Measurements from ENCODE around the gene TLE5. TPM values are rescaled to one million over a fixed set of nuclear protein-coding genes. Genes with fewer than 3 reads are reported as not detected.

TLE5 gene
- total and polyA plus RNA-seq, 8 donors, result 126 to 688 (median 339) TPM

GRCh38 chr19:3098515-3099346 is 36.4 kb upstream of the TLE5 start:
- H3K4me1 ChIP-seq, result peaks cover 62 to 91% (median 83%) of the 10 kb centered on the region in 4 donors

GRCh38 chr19:3098141-3098514 is 35.8 kb upstream of the TLE5 start:
- no peaks in the 10 kb centered on the region for H3K36me3 ChIP-seq
- 21 to 55% (median 29%) methylated on average over 15 to 18 of the region's 18 CpGs for WGBS, 5 donors
- TF ChIP-seq CTCF (IDR thresholded peaks at IDR 0.05), result no peak
- no peak for TF ChIP-seq EP300 (IDR thresholded peaks at IDR 0.05)
- no peak for TF ChIP-seq POLR2AphosphoS5 (IDR thresholded peaks at IDR 0.05)
- TF ChIP-seq POLR2A (IDR thresholded peaks at IDR 0.05), result no peak
- H3K27me3 ChIP-seq, result peaks cover 0 to 33% (median 0%) of the 10 kb centered on the region in 3 donors
- peaks cover 57 to 87% (median 79%) of the 10 kb centered on the region in 4 donors for H3K4me1 ChIP-seq
- H3K4me3 ChIP-seq, result peak overlapping the region; percentile 74 to 98 (median 93)
- H3K9me3 ChIP-seq, result no peaks in the 10 kb centered on the region
- intact Hi-C loops (cut with DNase I; ENCODE audit: low total_unique reads), result no loop called here
- DNase-seq, result no peak
- H3K27ac ChIP-seq, result peak overlapping the region; percentile 80 to 90 (median 87)

More at GRCh38 chr19:3098515-3099346, 36.4 kb upstream of the TLE5 start:
- H3K36me3 ChIP-seq, result no peaks in the 10 kb centered on the region
- H3K27me3 ChIP-seq, result peaks cover 0 to 31% (median 0%) of the 10 kb centered on the region in 3 donors
- H3K4me3 ChIP-seq, result peak overlapping the region; percentile 74 to 98 (median 93)
- peak; percentile 70 to 73 for DNase-seq
- no peaks in the 10 kb centered on the region for H3K9me3 ChIP-seq
- peak overlapping the region; percentile 80 to 90 (median 87) for H3K27ac ChIP-seq
- TF ChIP-seq CTCF (IDR thresholded peaks at IDR 0.05), result no peak
- no peak for TF ChIP-seq EP300 (IDR thresholded peaks at IDR 0.05)
- TF ChIP-seq POLR2AphosphoS5 (IDR thresholded peaks at IDR 0.05), result no peak
- no peak for TF ChIP-seq POLR2A (IDR thresholded peaks at IDR 0.05)
- intact Hi-C loops (cut with DNase I; ENCODE audit: low total_unique reads), result no loop called here
- 14 to 19% (median 17%) methylated on average over 23 to 40 of the region's 40 CpGs for WGBS, 5 donors

GRCh38 chr19:3097442-3097871 is 35.2 kb upstream of the TLE5 start:
- WGBS, 5 donors, result 14 to 67% (median 35%) methylated on average over 1 to 24 of the region's 24 CpGs
- peak in 1 of 2 donors; percentile 46 for DNase-seq
- Histone ChIP-seq H3K9me3 (no peaks in the 10 kb centered on the region), H3K36me3 (no peaks in the 10 kb centered on the region), H3K27me3 (peaks cover 0 to 33% (median 0%) of the 10 kb centered on the region in 3 donors), H3K27ac (peak overlapping the region; percentile 80 to 90 (median 87)), H3K4me1 (peaks cover 52 to 81% (median 73%) of the 10 kb centered on the region in 4 donors), H3K4me3 (peak overlapping the region; percentile 74 to 98 (median 93))
- intact Hi-C loops (cut with DNase I; ENCODE audit: low total_unique reads), result no loop called here
- TF ChIP-seq POLR2AphosphoS5 (IDR thresholded peaks at IDR 0.05) (no peak), POLR2A (IDR thresholded peaks at IDR 0.05) (no peak), CTCF (IDR thresholded peaks at IDR 0.05) (no peak), EP300 (IDR thresholded peaks at IDR 0.05) (no peak)

- peaks cover 52 to 75% (median 69%) of the 10 kb centered on the region in 4 donors for H3K4me1 ChIP-seq
- intact Hi-C loops (cut with DNase I; ENCODE audit: low total_unique reads), result no loop called here
- WGBS, 5 donors, result 12 to 66% (median 30%) methylated on average over 2 to 11 of the region's 11 CpGs
Observed at GRCh38 chr19:3096902-3097326, 34.6 kb upstream of the TLE5 start.

More at GRCh38 chr19:3096902-3097326, 34.6 kb upstream of the TLE5 start:
- Histone ChIP-seq H3K27ac (peak overlapping the region; percentile 80 to 90 (median 87)), H3K27me3 (peaks cover 0 to 33% (median 0%) of the 10 kb centered on the region in 3 donors), H3K4me3 (peak overlapping the region; percentile 74 to 98 (median 93)), H3K36me3 (no peaks in the 10 kb centered on the region), H3K9me3 (no peaks in the 10 kb centered on the region)
- DNase-seq, result peak in 1 of 2 donors; percentile 61
- TF ChIP-seq EP300 (IDR thresholded peaks at IDR 0.05) (no peak), POLR2AphosphoS5 (IDR thresholded peaks at IDR 0.05) (no peak), POLR2A (IDR thresholded peaks at IDR 0.05) (no peak), CTCF (IDR thresholded peaks at IDR 0.05) (no peak)

All from stomach (tissue), 9 donors.